NT2/D1 (cell line): ENCODE results near the gene DLL4.

Experiments
- SUZ12 ChIP-seq: IDR thresholded peaks from 2 replicates; pipeline ENCODE4 v1.6.1; 2011; ENCODE audit not compliant: insufficient read length, insufficient read depth; ENCODE audit errors: extremely low read depth
- YY1 ChIP-seq: IDR thresholded peaks from 2 replicates; pipeline ENCODE4 v1.6.1; 2011; ENCODE audit not compliant: insufficient read length, insufficient read depth

GRCh38 chr15:40936234-40936708, 7.1 kb downstream of the DLL4 start:
- TF ChIP-seq YY1 (no peak), SUZ12 (no peak)
